Gastroesophageal sphincter (tissue), 3 donors: ENCODE measurements around the gene RAB23.

Experiments used
- EP300 ChIP-seq: sonication (generic); formaldehyde crosslinking; IDR thresholded peaks from one replicate; pipeline ENCODE4 v1.6.1; 2017; ENCODE audit warnings: antibody characterized with exemption, mild to moderate bottlenecking
- POLR2A ChIP-seq, 2 donors: fragments of 450-650 bp; IDR thresholded peaks; one replicate each; pipeline ENCODE4 v1.6.1; 2017; ENCODE audit warnings: antibody characterized with exemption in 2 of 2, mild to moderate bottlenecking in 2 of 2, moderate library complexity in 1 of 2
- TF ChIP-seq, protein P1 (sequence below), 4 experiments: fragments of 200-600 bp in 2 of 4; fragments of 450-650 bp in 2 of 4; sonication (generic) in 1 of 4; IDR thresholded peaks; one replicate each; pipeline ENCODE4 v1.5.1; 2017 to 2019; ENCODE audit warnings: antibody characterized with exemption in 4 of 4, mild to moderate bottlenecking in 2 of 4, moderate library complexity in 2 of 4

DNA sequence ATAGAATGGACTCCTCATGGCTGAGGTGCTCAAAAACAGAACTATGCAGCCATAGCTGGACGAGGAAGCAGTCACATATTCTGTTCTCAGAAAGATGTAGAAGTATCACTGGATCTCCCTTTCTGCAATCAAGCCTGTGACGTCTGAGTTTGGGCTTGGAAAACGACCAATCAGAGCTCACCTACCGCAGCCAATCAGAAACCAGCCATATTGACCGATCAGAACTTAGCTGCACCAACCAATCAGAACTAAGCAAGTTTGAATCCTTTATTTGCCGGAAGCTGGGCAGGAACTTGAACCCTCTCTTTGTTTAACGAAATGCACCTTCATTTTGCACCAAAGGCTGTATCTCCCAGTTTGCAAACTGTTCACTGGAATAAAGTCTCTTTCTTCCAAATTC is 21.8 kb upstream of the RAB23 start:
- no peak for TF ChIP-seq POLR2A (IDR thresholded peaks at IDR 0.05)
- no peak for TF ChIP-seq EP300
- TF ChIP-seq, protein P1, sequence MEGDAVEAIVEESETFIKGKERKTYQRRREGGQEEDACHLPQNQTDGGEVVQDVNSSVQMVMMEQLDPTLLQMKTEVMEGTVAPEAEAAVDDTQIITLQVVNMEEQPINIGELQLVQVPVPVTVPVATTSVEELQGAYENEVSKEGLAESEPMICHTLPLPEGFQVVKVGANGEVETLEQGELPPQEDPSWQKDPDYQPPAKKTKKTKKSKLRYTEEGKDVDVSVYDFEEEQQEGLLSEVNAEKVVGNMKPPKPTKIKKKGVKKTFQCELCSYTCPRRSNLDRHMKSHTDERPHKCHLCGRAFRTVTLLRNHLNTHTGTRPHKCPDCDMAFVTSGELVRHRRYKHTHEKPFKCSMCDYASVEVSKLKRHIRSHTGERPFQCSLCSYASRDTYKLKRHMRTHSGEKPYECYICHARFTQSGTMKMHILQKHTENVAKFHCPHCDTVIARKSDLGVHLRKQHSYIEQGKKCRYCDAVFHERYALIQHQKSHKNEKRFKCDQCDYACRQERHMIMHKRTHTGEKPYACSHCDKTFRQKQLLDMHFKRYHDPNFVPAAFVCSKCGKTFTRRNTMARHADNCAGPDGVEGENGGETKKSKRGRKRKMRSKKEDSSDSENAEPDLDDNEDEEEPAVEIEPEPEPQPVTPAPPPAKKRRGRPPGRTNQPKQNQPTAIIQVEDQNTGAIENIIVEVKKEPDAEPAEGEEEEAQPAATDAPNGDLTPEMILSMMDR (IDR thresholded peaks at IDR 0.05), result no peak
